NCI-H2171 treated with DMSO at 0.1 percent for 48 hours (cell line): ENCODE measurements around the gene XIST.
"Not testable (repeated sequence)": the region's sequence is repeated elsewhere in the genome, so short reads cannot be mapped to it uniquely, and the experiment has no call there.

Experiments used
- DNase-seq: peaks from one replicate; lab custom pipeline; 2025; lab: John Stamatoyannopoulos, UW

Gene XIST

DNA sequence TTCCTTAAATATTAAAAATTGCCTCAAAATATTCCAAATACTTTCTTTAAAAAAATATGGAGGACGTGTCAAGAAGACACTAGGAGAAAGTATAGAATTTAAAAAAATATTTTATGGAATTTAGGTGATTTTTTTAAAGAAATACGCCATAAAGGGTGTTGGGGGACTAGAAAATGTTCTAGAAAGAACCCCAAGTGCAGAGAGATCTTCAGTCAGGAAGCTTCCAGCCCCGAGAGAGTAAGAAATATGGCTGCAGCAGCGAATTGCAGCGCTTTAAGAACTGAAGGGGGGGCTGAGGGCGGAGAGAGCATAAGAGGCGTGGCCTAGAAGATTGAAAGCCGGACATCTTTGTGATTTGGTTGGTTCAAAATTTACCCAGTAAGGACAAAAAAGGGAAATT, at the start of gene XIST:
Gene XIST, minus strand, starts transcription at position 248 of the 400 bp plus-strand sequence.
- DNase-seq: no peak

DNA sequence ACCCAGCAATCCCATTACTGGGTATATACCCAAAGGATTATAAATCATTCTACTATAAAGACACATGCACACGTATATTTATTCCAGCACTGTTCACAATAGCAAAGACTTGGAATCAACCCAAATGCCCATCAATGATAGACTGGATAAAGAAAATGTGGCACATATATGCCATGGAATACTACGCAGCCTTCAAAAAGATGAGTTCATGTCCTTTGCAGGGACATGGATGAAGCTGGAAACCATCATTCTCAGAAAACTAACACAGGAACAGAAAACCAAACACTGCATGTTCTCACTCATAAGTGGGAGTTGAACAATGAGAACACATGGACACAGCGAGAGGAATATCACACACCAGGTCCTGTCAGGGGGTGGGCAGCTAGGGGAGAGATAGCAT, 45.8 kb upstream of the XIST start:
- not testable (repeated sequence) for DNase-seq

DNA sequence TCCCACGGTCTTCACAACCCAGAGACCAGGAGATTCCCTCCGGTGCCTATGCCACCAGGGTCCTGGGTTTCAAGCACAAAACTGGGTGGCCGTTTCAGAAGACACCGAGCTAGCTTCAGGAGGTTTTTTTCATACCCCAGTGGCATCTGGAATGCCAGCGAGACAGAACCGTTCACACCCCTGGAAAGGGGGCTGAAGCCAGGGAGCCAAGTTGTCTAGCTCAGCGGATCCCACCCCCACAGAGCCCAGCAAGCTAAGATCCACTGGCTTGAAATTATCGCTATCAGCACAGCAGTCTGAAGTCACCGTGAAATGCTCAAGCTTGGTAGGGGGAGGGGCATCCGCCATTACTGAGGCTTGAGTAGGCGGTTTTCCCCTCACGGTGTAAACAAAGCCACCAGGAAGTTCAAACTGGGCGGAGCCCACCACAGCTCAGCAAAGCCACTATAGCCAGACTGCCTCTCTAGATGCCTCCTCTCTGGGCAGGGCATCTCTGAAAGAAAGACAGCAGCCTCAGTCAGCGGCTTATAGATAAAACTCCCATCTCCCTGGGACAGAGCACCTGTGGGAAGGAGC, 40.1 kb upstream of the XIST start:
- not testable (repeated sequence) for DNase-seq

DNA sequence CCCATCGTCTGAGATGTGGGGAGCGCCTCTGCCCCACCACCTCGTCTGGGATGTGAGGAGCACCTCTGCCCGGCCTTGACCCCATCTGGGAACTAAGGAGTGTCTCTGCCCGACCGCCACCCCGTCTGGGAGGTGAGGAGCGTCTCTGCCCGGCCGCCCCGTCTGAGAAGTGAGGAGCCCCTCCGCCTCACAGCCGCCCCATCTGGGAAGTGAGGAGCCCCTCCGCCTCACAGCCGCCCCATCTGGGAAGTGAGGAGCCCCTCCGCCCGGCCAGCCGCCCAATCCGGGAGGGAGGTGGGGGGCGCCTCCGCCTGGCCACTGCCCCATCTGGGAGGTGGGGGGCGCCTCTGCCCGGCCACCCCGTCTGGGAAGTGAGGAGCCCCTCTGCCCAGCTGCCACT, 29.7 kb upstream of the XIST start:
- DNase-seq: not testable (repeated sequence)

DNA sequence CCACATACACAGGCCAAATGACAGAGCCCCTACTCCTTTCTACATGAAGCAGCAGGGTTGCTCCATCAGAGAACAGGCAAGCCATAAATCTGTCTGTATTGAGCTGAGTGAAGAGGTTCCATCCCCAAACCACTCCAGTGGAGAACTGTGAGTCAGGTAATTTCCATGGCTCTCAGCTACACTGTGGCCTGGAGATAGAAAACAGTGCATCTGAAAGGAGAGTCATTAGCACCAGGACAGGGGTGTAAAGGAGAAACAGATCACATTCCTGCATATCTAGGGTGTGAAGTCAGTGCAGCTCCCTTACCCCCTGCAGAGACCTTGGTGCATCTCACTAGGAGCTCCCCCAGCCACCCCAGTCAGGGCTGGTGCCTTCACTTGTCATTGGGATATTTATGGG, 25.2 kb upstream of the XIST start:
- DNase-seq: no peak

DNA sequence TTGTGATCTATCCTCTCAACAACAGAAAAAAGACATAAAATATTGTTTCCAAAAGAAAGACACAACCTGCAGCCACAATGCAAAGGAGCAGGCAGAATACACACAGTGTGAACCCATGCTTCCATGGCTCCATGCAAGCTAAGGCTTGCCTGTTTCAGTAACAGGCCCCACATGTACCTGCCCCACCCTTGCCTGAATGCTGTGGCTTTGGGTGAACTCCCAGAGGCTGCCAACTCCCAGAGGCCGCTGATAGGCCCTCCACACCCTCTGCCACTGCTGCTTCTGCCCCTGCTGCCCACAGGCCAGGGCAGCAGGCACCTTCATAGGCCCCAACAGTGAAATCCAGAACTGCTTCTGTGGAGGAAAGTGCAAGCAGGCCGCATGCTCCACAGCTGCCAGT, 24.4 kb upstream of the XIST start:
- DNase-seq: no peak

DNA sequence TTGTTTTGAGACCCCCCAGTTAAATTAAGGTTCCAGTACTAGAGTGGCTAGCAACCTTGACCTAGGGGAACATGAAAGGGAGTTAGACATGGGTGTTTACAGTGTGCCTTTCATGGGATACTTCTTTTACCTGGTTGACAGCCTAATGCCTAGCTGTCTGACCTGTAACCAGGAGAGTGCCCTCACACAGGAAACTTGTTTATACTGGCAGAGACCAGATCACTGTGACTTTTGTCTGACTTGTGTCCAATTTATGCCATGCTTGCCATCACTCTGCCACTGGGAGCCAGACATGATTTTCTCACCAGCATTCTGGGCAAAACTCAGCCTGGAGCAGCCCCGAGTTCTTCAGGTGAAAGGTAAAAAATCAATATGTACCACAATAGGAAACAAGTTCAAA, 16.4 kb upstream of the XIST start:
- no peak for DNase-seq

DNA sequence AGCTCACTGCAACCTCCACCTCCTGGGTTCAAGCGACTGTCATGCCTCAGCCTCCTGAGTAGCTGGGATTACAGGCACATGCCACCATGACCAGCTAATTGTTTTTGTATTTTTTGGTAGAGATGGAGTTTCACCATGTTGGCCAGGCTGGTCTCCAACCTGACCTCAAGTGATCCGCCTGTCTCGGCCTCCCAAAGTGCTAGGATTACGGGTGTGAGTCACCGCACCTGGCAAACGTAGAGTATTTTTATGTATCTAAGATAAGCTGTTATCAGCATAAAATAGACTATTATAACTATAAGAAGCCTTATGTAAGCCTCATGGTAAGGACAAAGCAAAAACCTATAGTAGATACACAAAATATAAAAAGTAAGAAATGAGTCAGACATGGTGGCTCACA, 14.6 kb upstream of the XIST start:
- DNase-seq: no peak

DNA sequence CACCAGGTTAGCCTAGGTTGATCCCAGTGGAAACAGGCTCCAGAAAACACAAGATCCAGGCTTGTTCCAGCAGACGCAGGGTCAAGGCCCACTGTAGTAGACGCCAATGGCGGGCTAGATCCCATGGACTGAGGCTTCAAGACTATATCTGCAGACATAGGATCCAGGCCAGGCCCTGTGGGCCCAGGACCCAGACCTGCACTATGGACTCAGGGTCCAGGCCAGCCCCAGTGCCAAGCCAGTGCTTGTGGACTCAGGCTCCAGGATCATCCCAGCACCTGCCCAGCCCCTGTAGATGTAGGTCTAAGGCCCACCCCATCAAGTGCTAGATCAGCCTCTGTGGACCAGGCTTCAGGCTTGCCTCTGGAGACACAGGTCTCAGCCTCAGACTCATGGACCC, 11.3 kb upstream of the XIST start:
- no peak for DNase-seq

DNA sequence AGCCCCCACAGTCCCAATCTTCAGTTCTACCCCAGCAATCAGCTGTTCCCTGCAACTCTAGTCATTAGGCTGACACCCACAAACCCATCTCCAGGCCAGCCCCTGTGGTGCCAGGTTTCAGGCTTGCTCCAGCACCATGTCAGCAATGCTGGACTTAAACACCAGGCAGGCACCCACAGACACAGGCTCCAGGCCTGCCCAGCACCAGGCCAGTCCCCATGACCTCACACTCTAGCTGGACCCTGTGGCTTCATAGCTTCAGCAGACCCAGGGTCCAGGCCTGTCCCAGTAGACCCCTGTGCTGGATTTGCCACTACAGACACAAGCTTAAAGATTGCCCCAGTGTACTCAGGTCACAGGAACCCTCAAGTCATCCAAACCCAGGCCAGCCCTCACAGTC, 10.8 kb upstream of the XIST start:
- no peak for DNase-seq

DNA sequence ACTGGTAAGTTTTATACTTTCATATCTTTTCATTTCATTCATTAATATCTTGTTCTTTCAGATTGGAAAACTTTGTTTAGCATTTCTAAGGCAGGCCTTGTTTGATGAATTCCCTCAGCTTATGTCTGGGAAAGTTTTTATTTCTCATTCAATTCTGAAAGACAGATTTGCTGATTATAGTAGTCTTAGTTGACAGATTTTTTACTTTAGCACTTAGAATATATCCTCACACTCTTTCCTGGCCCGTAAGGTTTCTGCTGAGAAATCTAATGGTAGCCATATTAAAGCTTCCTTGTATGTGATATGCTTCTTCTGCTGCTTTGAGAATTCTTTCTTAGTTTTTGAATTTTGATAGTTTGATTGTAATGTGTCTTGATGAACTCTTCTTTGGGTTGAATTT, 7.1 kb upstream of the XIST start:
- DNase-seq: no peak

DNA sequence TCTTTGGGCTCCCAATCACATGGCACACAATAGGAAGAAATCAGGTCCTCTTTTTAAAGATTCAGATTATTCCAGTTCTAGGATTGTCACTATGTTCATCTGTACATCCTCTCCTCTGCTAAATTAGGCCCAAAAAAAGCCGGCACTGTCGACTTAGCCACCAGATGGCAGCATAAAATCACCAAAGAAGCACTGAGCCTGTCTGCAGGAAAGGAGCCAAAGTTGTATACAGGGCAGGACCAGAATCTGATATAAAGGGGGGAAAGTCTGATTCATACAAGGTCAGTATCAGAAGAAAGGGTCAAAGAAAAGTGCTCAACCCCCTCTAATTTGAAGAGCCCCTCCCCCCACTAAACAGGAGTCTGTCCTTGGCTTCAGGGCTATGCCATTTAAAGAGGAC, 3.0 kb upstream of the XIST start:
- DNase-seq: peak; percentile 40

DNA sequence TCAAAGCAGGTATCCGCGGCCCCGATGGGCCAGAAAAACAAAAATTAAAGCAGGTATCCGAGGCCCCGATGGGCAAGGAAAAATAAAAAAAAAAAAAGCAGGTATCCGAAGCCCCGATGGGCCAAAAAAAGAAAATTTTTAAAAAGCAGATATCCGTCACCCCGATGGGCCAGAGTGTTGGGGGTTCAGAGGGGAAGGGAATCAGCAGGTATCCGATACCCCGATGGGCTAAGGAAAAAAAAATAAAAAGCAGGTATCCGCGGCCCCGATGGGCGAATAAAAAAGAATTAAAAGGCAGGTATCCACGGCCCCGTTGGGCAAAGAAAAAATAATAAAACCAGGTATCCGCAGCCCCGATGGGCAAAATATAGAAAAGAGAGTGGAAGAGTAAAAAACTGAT, 492 bp downstream of the XIST start:
- DNase-seq: no peak

DNA sequence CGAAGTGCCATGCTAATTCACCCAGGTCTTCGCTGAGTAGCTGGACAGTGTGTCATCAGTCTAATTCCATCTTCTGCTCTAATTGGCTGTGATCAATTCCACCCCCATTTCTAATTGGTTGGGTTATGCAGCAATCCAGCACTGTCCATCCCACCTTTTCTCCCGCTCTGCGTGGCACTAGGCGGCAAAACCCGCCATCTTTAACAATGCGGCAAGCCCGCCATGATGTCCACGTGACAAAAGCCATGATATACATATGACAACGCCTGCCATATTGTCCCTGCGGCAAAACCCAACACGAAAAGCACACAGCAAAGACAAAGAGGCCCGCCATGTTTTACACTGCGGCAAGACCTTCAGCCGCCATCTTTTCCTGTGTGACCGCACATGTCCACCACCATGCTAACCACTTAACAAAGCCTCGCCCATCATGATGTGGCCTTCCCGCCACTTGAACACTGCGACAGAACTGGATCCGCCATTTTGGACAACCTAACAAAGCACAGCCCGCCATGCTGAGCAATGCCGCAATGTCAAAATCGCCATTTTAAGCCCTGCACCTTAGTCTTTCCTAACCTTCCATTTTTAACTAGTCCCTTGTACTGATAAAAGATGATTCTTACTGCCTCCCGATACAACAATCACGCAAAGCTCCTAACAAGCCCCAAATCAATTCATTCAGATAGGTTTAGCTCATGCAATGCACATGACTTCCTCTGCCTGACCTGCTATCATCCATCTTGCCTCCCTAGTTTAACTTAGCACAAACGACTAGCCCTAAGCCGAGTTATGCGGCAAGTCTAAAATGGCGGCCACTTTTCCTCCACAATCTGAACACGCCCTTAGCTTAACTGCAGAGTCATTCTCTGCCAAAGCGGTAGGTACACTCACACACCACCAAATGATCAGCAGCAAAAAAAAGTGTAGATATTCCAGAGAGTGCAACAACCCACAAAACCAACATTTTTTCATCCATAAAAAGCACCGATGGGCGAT, 1.2 kb downstream of the XIST start:
- no peak for DNase-seq

DNA sequence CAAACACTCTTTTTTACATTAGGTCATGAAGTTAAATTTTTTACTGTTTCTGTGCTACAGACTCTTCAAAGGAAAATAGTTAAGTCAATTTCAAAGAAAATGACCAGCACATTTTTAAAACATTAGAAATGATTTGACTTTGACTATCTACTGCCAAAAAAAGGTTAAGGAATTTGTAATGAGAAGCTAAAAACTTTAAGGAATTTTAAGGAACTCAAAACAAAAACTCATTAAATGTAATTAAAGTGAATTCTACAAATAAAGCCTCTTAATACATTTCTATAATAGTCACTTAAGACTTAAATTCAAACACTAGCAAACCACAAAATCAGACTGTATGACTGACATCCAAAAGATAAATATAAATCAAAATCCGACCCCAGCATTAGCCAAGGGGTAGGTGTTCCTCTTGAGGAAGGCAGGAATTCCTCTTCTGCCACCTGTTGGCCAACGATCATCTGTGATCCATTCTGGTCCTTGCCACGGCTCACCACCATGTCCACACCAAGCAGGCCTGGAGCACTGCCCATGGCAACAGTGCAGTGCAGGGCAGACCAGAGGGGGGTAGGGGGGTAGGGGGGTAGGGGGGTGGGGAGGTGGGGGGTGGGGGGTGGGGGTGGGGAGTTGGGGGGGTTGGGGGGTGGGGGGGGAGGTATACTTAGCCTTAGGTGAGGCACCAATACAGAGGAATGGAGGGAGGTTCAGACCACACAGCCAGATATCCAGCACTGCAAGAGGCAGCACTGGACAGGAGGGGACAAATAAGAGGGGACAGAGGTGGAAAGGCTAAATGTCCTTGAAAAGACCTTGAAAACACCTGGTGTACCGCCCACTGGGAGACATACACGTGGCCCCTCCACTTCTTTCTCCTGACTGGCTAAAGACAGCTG, 2.1 kb downstream of the XIST start:
- no peak for DNase-seq

DNA sequence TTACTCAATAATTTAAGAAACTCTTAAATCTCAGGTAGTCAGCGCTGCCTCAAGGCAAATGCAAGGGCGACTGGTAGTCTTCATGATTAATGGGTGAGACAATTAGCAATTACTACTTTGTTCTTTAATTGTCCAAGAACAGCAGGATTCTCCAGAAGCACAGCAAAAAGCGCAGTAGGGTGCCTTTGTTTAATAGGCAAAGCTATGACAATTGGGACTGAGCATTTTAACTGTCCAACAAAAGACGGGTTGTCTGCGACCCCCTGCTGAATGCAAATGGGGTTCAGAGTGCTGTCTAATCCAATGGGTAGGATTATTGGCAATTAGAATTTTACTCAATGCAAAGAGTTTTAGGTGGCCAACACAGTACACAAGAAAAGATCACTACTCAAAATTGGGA, 3.4 kb downstream of the XIST start:
- DNase-seq: no peak

DNA sequence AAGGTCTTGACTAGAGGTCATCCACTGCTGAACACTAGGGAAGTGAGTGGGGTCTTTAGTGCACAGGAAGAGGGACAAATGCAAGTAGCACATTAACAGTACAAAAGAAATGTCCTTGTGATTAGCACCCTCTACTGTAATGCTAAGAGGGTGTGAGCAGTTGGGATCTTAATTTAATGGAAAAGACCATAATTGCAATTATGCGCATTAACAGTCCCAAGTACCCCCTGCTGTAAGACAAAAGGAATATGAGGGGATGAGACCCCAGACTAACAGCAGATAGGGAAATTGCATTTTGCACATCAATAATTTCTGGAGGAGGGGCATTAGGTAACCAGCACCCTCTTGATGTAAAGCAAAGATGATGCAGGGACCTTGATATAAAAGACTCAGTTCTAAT, 4.5 kb downstream of the XIST start:
- DNase-seq: no peak

DNA sequence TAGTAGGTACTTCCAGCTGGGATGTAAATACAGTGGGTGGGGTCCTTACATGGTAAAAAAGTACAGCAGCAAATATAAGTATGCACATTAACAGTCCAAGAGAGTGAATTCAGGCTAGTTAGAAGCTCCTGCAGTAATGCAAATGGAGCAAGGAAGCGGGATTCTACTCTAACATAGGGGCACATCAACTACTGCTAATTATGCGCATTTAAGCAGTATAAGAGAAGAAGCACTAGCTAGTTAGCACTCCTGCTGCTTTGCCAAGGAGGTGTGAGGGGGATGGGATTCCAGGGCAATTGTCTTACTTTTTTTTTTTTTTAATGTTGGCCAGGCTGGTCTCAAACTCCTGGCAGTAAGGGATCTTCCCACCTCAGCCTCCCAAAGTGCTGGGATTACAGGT, 5.4 kb downstream of the XIST start:
- no peak for DNase-seq

DNA sequence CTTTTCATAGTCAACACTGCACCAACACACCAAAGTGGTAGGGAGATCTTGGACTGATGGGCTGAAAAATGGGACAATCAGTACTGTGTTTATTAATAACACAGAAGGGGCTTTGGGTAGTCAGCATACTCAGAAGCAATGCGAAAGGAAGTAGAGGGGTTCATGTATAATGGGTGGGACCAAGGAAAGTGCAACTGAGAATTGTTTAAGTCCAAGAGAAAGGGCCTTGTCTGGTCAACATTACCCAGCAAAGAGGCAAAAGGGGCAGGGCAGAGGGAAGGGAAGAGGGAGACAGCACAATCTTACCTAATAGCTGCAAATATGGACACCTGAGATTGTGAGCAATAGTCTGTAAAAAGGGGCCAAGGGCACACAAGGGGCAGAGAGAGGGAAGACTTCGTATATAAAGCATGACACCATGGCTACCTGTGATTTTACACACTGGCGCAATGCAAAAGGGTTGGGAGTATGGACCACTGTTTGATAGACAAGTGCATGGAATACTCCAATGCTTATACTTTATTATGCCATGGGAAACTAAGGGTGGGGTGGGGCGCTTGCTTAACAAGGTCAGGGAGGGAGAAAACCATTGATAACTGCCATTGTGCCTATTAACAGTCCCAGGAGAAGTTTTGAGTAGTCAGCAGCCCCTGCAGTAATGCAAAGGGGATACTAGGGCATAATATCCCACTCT, 9.8 kb downstream of the XIST start:
- DNase-seq: no peak

DNA sequence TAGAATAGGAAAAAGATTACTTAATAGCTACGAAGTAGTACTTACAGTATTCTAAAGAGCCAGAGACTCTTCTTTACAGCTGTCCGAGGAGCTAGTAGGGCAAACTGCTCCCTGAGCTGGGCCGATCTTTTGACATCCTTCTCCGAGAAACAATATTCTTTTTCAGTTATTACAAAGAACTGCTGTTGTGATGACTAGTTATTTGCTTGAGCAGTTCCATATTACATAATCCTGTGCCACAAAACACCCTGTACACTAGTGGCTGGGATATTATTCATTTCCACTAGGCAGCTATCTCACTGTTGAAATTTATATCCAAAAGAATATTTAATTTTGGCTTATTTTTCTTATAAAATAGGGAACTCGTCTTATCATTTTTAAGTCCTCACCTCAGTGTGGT, 11.2 kb downstream of the XIST start:
- no peak for DNase-seq

DNA sequence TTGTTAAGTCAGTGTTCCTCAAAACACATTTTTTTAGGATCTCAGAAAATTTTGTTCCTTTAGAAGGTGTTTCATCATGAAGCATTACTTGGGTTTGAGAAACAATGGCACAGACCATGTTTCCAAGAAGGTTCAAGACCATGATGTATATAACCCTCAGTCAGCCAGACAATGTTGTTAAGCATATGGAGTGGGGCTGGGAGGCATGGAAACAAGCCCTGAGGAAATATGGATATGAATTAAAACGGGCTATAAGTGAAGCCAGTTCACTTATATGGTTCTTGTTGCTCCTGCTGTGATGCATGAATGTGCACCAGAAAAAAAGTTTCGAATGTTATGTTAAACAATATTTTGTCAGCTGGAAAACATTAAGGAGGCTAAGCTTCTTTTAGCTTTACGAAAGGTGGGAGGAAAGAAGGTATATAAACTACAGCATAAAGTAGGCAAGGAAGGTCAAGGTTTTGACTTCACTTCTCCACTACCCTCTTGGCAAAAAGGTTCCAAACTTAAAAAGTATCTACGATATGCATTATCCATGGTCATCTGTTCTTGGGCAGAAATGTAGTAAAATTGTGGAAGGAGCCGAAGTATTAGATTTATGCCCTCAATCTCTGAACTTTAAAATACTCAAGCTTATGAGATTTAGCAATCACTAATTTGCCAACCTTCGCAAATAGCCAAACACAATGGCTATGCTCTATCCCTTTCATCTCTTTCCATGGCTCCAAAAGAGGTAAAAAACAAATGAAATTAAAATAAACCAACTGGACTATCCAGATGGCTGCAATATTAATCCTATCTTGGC, 12.2 kb downstream of the XIST start:
- no peak for DNase-seq
